Right renal pelvis (tissue), 4 donors: Measurements from ENCODE around the gene AHDC1. TPM values are rescaled to one million over a fixed set of nuclear protein-coding genes. Genes with fewer than 3 reads are reported as not detected.
"Not testable (repeated sequence)": the region's sequence is repeated elsewhere in the genome, so short reads cannot be mapped to it uniquely, and the experiment has no call there.

ENCODE experiments used
- DNase-seq, 4 donors: peaks; one replicate each; pipeline ENCODE4 v3.0.0-alpha.2; 2013; ENCODE audit warnings: low read depth in 4 of 4, low spot score in 3 of 4, missing footprints in 1 of 4
- polyA plus RNA-seq, 4 donors: library from polyadenylated mRNA; unstranded; fragments of 120-200 nt; gene quantifications; one replicate each; pipeline ENCODE4 v1.2.1, GENCODE V29; 2013; ENCODE audit not compliant: insufficient read length in 4 of 4

Gene AHDC1
- 10 to 100 TPM; 39.4 to 51.5 (median 46.8) TPM for polyA plus RNA-seq

GRCh38 chr1:27603681-27604578 is at the start of gene AHDC1:
AHDC1 (minus strand) TSS chr1:27604144; CDS start chr1:27552115, 52,029 bp downstream.
- DNase-seq = peak; percentile 80 to 87 (median 83)

- DNase-seq = no peak
Measured at GRCh38 chr1:27652111-27652864, 48.3 kb upstream of the AHDC1 start.

GRCh38 chr1:27650539-27651175 is 46.7 kb upstream of the AHDC1 start:
- DNase-seq = no peak

DNA sequence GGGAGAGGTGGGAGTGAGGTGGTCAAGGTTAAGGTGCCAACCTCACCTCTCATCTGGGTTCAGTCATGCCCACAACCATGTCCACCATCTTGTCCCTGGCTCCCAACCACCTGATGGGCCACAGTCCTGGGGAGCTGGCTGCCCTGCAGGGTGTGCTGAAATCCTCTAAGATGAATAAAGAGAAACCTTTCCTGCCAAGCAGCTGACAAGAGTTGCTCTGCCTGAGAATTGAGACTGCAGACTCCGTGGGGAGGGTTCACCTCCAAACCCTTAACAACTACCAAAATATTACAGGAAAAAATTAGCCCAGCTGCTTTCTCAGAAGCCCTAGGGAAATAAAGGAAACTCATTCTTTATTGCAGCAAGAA is 46.2 kb upstream of the AHDC1 start:
- no peak for DNase-seq

DNA sequence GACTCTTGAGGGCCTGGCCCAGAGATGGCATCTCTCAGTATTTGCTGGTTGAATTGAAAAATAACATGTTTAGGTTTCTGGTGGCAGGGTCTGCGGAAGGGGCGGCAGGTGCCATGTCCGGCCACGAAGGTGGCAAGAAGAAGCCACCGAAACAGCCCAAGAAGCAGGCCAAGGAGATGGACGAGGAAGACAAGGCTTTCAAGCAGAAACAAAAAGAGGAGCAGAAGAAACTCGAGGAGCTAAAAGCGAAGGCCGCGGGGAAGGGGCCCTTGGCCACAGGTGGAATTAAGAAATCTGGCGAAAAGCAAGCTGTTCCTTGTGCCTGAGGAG is 45.3 kb upstream of the AHDC1 start:
- no peak for DNase-seq

- no peak for DNase-seq
Measured at GRCh38 chr1:27648602-27649305, 44.8 kb upstream of the AHDC1 start.

GRCh38 chr1:27647328-27647727 is 43.4 kb upstream of the AHDC1 start:
- DNase-seq = no peak

- DNase-seq = no peak
Measured at GRCh38 chr1:27646676-27647075, 42.7 kb upstream of the AHDC1 start.

- no peak for DNase-seq
Measured at GRCh38 chr1:27645071-27645415, 41.1 kb upstream of the AHDC1 start.

GRCh38 chr1:27644369-27645070 is 40.6 kb upstream of the AHDC1 start:
- DNase-seq = no peak

DNA sequence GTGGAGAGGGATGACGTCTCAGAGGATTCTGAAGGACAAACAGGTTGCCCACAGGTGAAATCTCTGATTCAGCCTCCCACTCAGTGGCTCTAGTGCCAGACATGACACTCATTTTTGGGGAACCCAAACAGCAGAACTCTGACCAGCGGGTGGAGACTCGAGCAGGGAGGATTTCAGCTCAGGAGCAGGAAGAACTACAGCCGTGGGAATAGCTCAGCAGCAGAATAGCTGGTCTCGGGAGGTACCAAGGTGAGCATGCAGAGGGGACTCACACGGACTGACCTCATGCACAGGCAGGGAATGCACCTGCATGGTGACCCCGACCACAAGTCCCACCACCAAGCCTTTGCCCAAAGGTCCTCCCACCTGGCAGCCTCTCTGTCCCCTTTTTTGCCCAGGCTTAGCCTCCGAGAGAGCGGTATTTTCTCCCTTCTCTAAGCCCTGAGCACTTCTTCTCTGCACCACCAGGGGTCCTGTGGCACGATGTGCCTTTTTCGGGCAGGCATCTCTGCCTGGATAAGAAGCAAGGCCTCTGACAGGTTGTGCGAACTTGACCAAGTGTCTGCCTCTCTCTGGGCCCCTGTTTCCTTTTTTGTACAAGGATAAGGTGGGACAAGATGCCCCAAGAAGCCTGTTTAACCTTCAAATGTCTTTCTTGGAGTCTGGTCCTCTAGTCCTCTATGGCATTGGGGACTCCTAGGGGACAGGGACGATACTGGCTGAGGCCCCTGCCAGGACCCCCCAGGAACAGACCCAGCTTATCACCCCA is 39.8 kb upstream of the AHDC1 start:
- DNase-seq = no peak

GRCh38 chr1:27640514-27640913 is 36.6 kb upstream of the AHDC1 start:
- not testable (repeated sequence) for DNase-seq

DNA sequence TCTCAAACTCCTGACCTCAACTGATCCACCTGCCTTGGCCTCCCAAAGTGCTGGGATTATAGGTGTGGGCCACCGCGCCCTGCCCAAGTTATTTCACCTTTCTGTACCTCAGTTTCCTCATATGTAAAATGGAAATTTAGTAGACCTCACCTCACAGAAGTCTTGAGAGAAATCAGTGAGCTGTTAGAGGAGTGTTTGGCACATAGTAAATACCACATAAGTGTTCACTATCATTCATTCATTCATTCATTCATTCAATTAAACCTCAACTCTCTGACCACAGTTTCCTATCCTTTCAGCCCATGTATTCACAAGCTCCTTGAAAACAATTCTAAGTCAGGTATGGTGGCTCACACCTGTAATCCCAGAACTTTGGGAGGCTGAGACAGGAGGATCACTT is 34.9 kb upstream of the AHDC1 start:
- DNase-seq = no peak

GRCh38 chr1:27638047-27638734 is 34.2 kb upstream of the AHDC1 start:
- no peak for DNase-seq

DNA sequence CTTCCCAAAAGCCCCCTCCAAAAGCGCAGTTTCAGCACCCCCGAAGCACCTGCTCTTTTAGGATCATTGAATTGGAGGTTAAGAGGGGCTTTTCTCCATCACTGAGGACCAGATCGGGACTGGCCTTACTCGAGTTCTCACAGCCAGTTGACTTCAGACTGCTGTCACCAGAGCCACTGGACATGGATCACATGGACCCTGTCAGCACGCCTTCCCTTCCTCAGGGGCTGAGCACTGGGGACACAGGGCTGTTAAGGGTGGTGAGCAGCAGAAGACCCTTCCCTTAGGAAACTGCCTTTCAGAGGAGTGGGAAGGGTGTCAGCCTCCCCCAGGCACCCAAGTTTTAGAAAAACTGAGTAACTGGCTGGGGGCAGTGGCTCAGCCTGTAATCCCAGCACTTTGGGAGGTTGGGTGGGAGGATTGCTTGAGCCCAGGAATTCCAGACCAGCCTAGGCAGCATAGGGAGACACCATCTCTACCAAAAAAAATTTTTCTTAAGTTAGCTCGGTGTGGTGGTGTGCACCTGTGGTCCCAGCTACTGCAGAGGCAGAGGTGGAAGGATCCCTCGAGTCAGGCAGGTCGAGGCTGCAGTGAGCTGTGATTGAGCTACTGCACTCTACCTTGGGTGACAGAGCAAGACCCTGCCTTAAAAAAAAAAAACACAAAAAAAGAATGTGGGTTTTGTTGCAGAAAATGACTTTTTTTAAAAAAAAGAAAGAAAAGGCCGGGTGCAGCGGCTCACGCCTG is 31.6 kb upstream of the AHDC1 start:
- DNase-seq = no peak

GRCh38 chr1:27634985-27635367 is 31.0 kb upstream of the AHDC1 start, which contains the start of gene FGR:
FGR (minus strand) TSS chr1:27635185; CDS start chr1:27623916, 11,269 bp downstream.
- DNase-seq = no peak

DNA sequence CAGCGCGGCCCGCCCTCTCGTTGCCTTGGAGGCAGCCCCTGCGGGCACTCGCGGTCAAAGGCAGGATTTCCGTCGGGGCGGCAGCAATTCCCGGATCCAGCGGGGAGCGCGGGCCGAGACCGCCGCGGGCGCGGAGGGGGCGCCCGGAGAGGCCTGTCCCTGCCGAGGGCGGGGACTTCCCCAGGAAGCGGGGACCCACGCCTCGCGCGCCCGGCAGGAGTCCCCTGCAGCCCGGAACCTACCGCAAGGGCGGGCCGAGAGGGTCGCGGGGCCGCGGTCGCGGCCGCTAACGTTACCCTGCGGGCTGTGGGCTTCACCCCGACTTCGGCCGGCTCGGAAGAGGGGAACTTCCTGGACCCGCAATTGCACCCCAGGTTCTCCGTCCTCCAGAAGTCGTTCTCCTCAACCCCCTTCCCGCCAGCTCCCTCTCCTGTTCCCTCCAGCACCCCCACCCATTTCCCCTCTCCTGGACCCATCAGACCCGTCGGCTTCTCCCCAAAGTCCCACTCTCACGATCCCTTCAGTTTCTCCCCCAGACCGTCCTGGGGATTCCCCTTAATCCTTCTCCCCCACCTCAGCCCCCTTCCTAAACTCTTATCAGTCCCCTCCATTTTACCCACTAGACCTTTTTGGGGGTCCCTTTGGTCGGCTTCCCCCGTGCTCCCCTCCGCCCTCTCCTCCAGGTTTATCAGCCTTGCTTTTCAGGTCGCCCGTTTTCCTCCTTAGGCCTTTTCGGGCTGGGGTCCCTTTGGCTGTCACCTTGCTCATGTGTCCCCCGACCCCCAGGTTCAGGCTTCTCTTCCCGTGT is 30.4 kb upstream of the AHDC1 start:
- no peak for DNase-seq
